Subcutaneous abdominal adipose tissue (tissue), 5 donors: ENCODE results near the gene TNFSF13B.
A peak's percentile ranks its signal among the peaks of the same experiment; 100 is the strongest.
"Not testable (repeated sequence)": the region's sequence is repeated elsewhere in the genome, so short reads cannot be mapped to it uniquely, and the experiment has no call there.

Source experiments
- H3K27ac ChIP-seq: one replicate; pipeline ENCODE4 v1.7.0; 2013; ENCODE audit warnings: low read depth, mild to moderate bottlenecking, inconsistent platforms, low read length, moderate library complexity
- H3K27me3 ChIP-seq, 5 donors: one replicate each; pipeline ENCODE4 v1.7.0; 2013; ENCODE audit warnings: low read length in 5 of 5, inconsistent platforms in 1 of 5; ENCODE audit not compliant: control insufficient read depth in 5 of 5, insufficient read depth in 4 of 5
- H3K36me3 ChIP-seq, 5 donors: one replicate each; pipeline ENCODE4 v1.7.0; 2013; ENCODE audit warnings: low read length in 5 of 5; ENCODE audit not compliant: control insufficient read depth in 5 of 5, insufficient read depth in 5 of 5
- H3K4me1 ChIP-seq, 5 donors: one replicate each; pipeline ENCODE4 v1.7.0; 2013; ENCODE audit warnings: low read length in 5 of 5, mild to moderate bottlenecking in 3 of 5, moderate library complexity in 1 of 5; ENCODE audit not compliant: control insufficient read depth in 5 of 5, insufficient read depth in 5 of 5
- H3K4me3 ChIP-seq, 5 donors: one replicate each; pipeline ENCODE4 v1.7.0; 2013; ENCODE audit warnings: low read length in 5 of 5, low read depth in 1 of 5
- H3K9ac ChIP-seq, 5 donors: one replicate each; pipeline ENCODE4 v1.7.0; 2013; ENCODE audit warnings: low read length in 5 of 5, mild to moderate bottlenecking in 4 of 5, moderate library complexity in 3 of 5
- H3K9me3 ChIP-seq, 5 donors: one replicate each; pipeline ENCODE4 v1.7.0; 2013; ENCODE audit warnings: low read length in 5 of 5; ENCODE audit not compliant: control insufficient read depth in 5 of 5
- donor health status: healthy.
- donor health status: healthy.
- donor health status: healthy.
- donor health status: healthy.
- donor health status: healthy.

The TNFSF13B gene

GRCh38 chr13:108263621-108264355 is 5.7 kb upstream of the TNFSF13B start:
- Histone ChIP-seq H3K4me1 (peaks cover 0 to 5% (median 0%) of the 10 kb centered on the region in 5 donors), H3K4me3 (no peak overlapping the region), H3K27me3 (no peaks in the 10 kb centered on the region), H3K9me3 (no peaks in the 10 kb centered on the region), H3K27ac (no peak overlapping the region), H3K9ac (no peak overlapping the region), H3K36me3 (peaks cover 0 to 4% (median 0%) of the 10 kb centered on the region in 5 donors)

GRCh38 chr13:108266321-108266990 is 3.1 kb upstream of the TNFSF13B start:
- Histone ChIP-seq H3K36me3 (peaks cover 0 to 4% (median 0%) of the 10 kb centered on the region in 5 donors), H3K9ac (no peak overlapping the region), H3K27me3 (no peaks in the 10 kb centered on the region), H3K4me3 (no peak overlapping the region), H3K27ac (no peak overlapping the region), H3K4me1 (peaks cover 0 to 24% (median 22%) of the 10 kb centered on the region in 5 donors), H3K9me3 (no peaks in the 10 kb centered on the region)

DNA sequence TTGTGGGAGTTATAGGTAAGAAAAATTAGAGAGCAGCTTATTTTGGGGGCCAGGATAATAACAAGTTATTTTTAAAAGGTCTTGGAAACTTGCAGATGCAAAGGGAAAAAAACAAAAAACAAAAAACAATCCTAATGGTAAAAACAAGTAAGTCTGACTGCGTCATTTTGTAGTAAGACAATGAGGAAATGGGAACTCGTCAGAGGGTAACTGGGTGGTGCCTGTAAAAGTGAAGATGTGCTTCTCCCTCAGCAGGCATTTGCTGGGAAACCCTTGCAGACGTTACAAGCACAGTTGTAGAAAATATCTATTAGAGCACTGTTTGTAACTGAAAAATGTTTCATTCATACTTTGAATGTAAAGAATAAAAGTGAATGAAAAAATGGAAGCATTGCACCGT is 2.2 kb upstream of the TNFSF13B start:
- Histone ChIP-seq H3K4me3 (no peak overlapping the region), H3K27ac (no peak overlapping the region), H3K9ac (no peak overlapping the region), H3K4me1 (peaks cover 0 to 24% (median 22%) of the 10 kb centered on the region in 5 donors), H3K27me3 (no peaks in the 10 kb centered on the region), H3K36me3 (peaks cover 0 to 4% (median 0%) of the 10 kb centered on the region in 5 donors), H3K9me3 (no peaks in the 10 kb centered on the region)

DNA sequence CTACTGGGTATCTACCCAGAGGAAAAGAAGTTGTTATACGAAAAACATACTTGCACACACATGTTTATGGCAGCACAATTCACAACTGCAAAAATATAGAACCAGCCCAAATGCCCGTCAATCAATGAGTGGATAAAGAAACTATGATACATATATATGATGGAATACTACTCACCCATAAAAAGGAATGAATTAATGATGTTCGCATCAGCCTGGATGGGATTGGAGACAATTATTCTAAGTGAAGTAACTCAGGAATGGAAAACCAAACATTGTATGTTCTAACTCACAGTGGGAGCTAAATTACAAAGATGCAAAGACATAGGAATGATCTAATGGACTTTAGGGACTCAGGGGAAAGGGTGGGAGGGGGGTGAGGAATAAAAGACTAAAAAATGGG is 1.7 kb upstream of the TNFSF13B start:
- not testable (repeated sequence) for H3K4me3 ChIP-seq, H3K9me3 ChIP-seq, H3K36me3 ChIP-seq, H3K9ac ChIP-seq, H3K27me3 ChIP-seq, H3K27ac ChIP-seq
- H3K4me1 ChIP-seq, result peaks cover 0 to 24% (median 22%) of the 10 kb centered on the region in 5 donors

GRCh38 chr13:108268466-108269112 is 929 bp upstream of the TNFSF13B start:
- Histone ChIP-seq H3K4me3 (no peak overlapping the region), H3K27me3 (no peaks in the 10 kb centered on the region), H3K9ac (no peak overlapping the region), H3K4me1 (peaks cover 0 to 24% (median 22%) of the 10 kb centered on the region in 5 donors), H3K36me3 (peaks cover 0 to 4% (median 0%) of the 10 kb centered on the region in 5 donors), H3K27ac (peak overlapping the region; percentile 72), H3K9me3 (no peaks in the 10 kb centered on the region)

DNA sequence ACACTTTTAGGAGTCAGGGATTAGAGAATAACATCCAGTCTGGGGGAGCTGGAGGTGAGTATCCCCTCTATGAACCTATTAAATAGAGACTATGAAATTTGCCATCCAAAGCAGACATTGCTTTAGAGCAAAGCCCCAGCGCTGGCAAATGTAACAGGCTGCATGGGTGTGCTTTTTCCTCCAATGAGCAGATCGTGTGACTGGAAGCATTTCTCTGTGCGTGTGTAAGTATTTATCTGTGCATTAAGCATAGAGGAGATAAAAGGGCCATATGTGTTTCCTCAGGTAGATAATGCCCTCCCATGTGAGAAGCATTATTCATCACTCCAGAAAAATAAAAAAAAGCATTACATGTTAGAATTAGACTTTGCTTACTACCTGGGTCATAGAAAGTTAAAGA is 924 bp downstream of the TNFSF13B start:
- H3K4me1 ChIP-seq, result peaks cover 0 to 28% (median 23%) of the 10 kb centered on the region in 5 donors
- peak overlapping the region; percentile 3 to 76 (median 60) for H3K9ac ChIP-seq
- H3K27ac ChIP-seq, result peak overlapping the region; percentile 72
- no peaks in the 10 kb centered on the region for H3K27me3 ChIP-seq
- peak overlapping the region; percentile 61 to 80 (median 71) for H3K4me3 ChIP-seq
- no peaks in the 10 kb centered on the region for H3K36me3 ChIP-seq
- H3K9me3 ChIP-seq, result no peaks in the 10 kb centered on the region

GRCh38 chr13:108272333-108272732 is 2.8 kb downstream of the TNFSF13B start:
- Histone ChIP-seq H3K36me3 (no peaks in the 10 kb centered on the region), H3K9ac (no peak overlapping the region), H3K4me1 (peaks cover 0 to 34% (median 31%) of the 10 kb centered on the region in 5 donors), H3K27me3 (no peaks in the 10 kb centered on the region), H3K27ac (no peak overlapping the region), H3K4me3 (no peak overlapping the region), H3K9me3 (no peaks in the 10 kb centered on the region)

- Histone ChIP-seq H3K27me3 (no peaks in the 10 kb centered on the region), H3K27ac (no peak overlapping the region), H3K9ac (no peak overlapping the region), H3K36me3 (no peaks in the 10 kb centered on the region), H3K9me3 (no peaks in the 10 kb centered on the region), H3K4me1 (peaks cover 0 to 34% (median 30%) of the 10 kb centered on the region in 5 donors), H3K4me3 (no peak overlapping the region)
Measured at GRCh38 chr13:108273429-108274118, 4.1 kb downstream of the TNFSF13B start.

DNA sequence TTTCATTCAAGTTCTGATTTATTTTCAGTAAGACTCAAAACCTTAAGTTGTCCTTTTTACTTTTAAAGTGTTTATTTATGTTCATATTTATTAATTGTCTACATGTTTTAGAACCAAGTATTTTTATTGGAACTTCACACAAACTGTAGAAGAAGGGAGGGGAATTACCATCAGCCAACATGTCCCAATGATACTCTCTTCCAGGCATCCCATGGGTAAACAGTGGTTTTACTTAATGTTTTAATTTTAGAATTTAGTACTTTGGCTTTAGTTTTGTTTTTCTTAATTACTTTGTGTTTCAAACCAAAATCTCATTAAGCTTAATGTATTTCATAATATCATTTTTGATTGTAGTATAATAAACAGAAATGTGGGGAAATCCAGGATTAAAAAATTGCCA is 5.2 kb downstream of the TNFSF13B start:
- Histone ChIP-seq H3K36me3 (no peaks in the 10 kb centered on the region), H3K9ac (no peak overlapping the region), H3K27ac (no peak overlapping the region), H3K27me3 (no peaks in the 10 kb centered on the region), H3K9me3 (no peaks in the 10 kb centered on the region), H3K4me3 (no peak overlapping the region), H3K4me1 (peaks cover 0 to 25% (median 19%) of the 10 kb centered on the region in 5 donors)
